Peyer's patch (tissue), 4 donors: ENCODE results near the gene ITPRIPL1. TPM values are rescaled to one million over a fixed set of nuclear protein-coding genes. Genes with fewer than 3 reads are reported as not detected.
"Not testable (repeated sequence)": the region's sequence is repeated elsewhere in the genome, so short reads cannot be mapped to it uniquely, and the experiment has no call there.

Experiments used
- DNase-seq, 3 donors: peaks; one replicate each; pipeline ENCODE4 v3.0.0-alpha.2; 2017 to 2019
- H3K27ac ChIP-seq, 4 donors: fragments of 200-600 bp; sonication (generic); one replicate each; pipeline ENCODE4 v1.5.1; 2016 to 2019
- H3K27me3 ChIP-seq, 2 donors: fragments of 200-600 bp; sonication (generic); one replicate each; pipeline ENCODE4 v1.5.1; 2019
- H3K36me3 ChIP-seq, 3 donors: fragments of 200-600 bp; sonication (generic); one replicate each; pipeline ENCODE4 v1.5.1; 2016 to 2019
- H3K4me1 ChIP-seq, 4 donors: fragments of 200-600 bp; sonication (generic); one replicate each; pipeline ENCODE4 v1.5.1; 2016 to 2019
- H3K4me3 ChIP-seq, 4 donors: fragments of 200-600 bp; sonication (generic); 1 replicate in 3 of 4; 2 replicates in 1 of 4; pipeline ENCODE4 v1.5.1; 2016 to 2019; ENCODE audit warnings: mild to moderate bottlenecking in 1 of 4
- H3K9me3 ChIP-seq, 4 donors: fragments of 200-600 bp; sonication (generic); one replicate each; pipeline ENCODE4 v1.5.1; 2016 to 2019; ENCODE audit warnings: mild to moderate bottlenecking in 1 of 4
- CTCF ChIP-seq, 6 experiments: fragments of 450-650 bp in 4 of 6; fragments of 200-600 bp in 2 of 6; sonication (generic) in 1 of 6; IDR thresholded peaks; one replicate each; pipeline ENCODE4 v1.5.1; 2017 to 2019; ENCODE audit warnings: antibody characterized with exemption in 6 of 6, mild to moderate bottlenecking in 3 of 6, moderate library complexity in 1 of 6
- POLR2A ChIP-seq, 2 donors: fragments of 450-650 bp; IDR thresholded peaks; one replicate each; pipeline ENCODE4 v1.5.1; 2017; ENCODE audit warnings: antibody characterized with exemption in 2 of 2, mild to moderate bottlenecking in 2 of 2, moderate library complexity in 2 of 2
- total RNA-seq, 4 donors: library from RNA; depleted of rRNA; stranded (reverse); fragments of >200 nt; gene quantifications; one replicate each; pipeline ENCODE4 v1.1.0, GENCODE V29; 2016

ITPRIPL1 gene, protein sequence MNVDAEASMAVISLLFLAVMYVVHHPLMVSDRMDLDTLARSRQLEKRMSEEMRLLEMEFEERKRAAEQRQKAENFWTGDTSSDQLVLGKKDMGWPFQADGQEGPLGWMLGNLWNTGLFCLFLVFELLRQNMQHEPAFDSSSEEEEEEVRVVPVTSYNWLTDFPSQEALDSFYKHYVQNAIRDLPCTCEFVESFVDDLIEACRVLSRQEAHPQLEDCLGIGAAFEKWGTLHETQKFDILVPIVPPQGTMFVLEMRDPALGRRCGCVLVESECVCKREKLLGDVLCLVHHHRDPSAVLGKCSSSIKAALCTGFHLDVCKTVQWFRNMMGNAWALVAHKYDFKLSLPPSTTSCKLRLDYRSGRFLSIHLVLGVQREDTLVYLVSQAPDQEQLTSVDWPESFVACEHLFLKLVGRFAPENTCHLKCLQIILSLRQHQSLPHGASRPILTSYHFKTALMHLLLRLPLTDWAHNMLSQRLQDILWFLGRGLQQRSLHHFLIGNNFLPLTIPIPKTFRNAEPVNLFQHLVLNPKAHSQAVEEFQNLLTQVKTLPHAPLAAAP
- 1 to 10 TPM in 2 of 4 donors, not detected in 2; 1.1 to 1.3 TPM for total RNA-seq

DNA sequence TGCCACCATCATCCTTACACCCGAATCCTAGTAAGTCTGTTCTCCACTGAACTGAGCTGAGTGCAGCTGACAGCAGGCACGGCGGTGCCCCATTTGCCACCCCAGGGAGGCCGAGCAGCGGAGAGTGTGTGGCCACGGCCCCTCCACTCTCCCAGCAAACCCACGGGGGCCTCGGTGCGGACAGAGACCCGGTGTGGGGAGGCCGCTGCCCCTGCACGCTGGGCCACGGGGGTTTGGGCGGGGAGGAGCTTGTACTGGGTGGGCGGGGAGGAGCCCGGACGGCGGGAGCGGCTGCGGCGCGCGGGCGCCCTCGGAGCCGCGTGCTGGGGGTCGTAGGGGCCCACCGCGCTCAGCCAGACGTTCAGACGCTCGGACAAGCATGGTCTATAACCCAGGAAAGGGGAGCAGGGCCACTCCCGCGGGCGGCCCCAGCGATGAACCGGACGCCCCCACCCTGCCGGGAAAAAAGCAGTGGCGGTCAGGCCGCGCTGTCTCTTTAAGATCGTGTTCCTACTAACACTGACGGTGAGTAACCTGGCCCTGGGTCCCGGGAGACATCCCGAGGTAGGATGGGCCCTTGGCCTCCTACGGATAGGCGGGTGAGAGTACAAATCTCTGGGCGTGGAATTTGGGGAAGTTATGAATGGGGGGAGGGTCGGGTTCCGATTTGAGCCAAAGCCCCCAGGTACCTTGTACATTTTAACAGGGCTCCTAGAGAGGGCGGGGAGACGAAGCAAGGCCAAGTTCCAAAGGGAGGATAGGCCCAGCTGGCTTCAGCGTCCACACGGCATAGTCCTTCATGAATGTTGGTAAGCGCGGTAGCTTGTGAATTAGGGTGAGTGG lies at the start of gene ITPRIPL1:
Gene ITPRIPL1, plus strand, starts transcription at position 277 of the 843 bp plus-strand sequence. Its CDS starts 523 bp downstream, at position 800.
- H3K27ac ChIP-seq = peak within 1 kb of the TSS; percentile 63 to 73 (median 68)

DNA sequence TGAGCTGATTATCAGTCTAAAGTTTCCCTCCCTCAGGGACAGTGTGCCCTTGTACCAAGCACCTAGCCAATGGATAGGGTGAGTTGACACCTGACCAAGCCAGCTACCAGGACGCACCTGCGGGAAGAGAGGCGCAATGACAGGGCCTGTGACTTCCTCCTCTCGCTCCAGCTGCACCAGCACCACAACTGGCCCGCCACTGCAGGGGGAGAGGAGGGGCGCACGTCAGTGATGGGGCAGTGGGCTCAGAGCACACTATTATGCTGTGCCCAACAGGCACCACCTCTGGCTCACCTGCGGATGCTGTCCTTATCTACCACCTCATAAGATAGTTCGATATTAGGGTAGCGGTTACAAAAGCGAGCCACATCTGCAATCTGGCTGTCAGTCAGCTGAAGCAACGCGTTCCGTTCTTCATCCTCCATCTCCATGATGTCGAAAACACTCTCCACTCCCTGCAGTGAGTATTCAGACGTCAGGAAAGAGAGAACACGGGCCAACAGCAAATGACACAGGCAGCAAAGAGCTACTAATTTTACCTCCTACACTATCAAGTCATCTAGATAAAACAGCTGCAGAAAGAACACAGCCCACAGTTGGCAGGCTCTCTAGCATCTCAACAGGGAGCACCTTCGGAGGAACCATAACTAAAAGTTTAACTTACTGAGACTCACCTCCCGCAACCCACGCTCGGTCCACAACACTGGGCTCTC lies 48.2 kb upstream of the ITPRIPL1 start:
- no peak for DNase-seq
- peaks cover 0 to 97% (median 0%) of the 10 kb centered on the region in 3 donors for H3K36me3 ChIP-seq
- H3K4me3 ChIP-seq = no peak overlapping the region
- no peaks in the 10 kb centered on the region for H3K27me3 ChIP-seq
- H3K4me1 ChIP-seq = no peaks in the 10 kb centered on the region
- H3K27ac ChIP-seq = no peak overlapping the region
- H3K9me3 ChIP-seq = no peaks in the 10 kb centered on the region
- no peak for TF ChIP-seq CTCF (IDR thresholded peaks at IDR 0.05)
- TF ChIP-seq POLR2A (IDR thresholded peaks at IDR 0.05) = no peak

More for the DNA sequence above, at the start of gene ITPRIPL1:
- no peaks in the 10 kb centered on the region for H3K9me3 ChIP-seq
- H3K36me3 ChIP-seq = no peaks in the 10 kb centered on the region
- H3K4me3 ChIP-seq = peak within 1 kb of the TSS; percentile 54 to 76 (median 62)
- H3K27me3 ChIP-seq = peaks cover 0 to 8% of the 10 kb centered on the region in 2 donors
- TF ChIP-seq POLR2A (IDR thresholded peaks at IDR 0.05) = no peak
- no peak for TF ChIP-seq CTCF (IDR thresholded peaks at IDR 0.05)
- peak in 1 of 3 donors; percentile 55 for DNase-seq
- H3K4me1 ChIP-seq = peaks cover 0 to 20% (median 5%) of the 10 kb centered on the region in 4 donors

GRCh38 chr2:96287273-96287856 lies 37.8 kb upstream of the ITPRIPL1 start:
- no peak overlapping the region for H3K4me3 ChIP-seq
- H3K27ac ChIP-seq = no peak overlapping the region
- no peaks in the 10 kb centered on the region for H3K27me3 ChIP-seq
- no peaks in the 10 kb centered on the region for H3K9me3 ChIP-seq
- peaks cover 0 to 100% (median 2%) of the 10 kb centered on the region in 3 donors for H3K36me3 ChIP-seq
- no peaks in the 10 kb centered on the region for H3K4me1 ChIP-seq
- DNase-seq = no peak
- no peak for TF ChIP-seq POLR2A (IDR thresholded peaks at IDR 0.05)
- no peak for TF ChIP-seq CTCF (IDR thresholded peaks at IDR 0.05)

DNA sequence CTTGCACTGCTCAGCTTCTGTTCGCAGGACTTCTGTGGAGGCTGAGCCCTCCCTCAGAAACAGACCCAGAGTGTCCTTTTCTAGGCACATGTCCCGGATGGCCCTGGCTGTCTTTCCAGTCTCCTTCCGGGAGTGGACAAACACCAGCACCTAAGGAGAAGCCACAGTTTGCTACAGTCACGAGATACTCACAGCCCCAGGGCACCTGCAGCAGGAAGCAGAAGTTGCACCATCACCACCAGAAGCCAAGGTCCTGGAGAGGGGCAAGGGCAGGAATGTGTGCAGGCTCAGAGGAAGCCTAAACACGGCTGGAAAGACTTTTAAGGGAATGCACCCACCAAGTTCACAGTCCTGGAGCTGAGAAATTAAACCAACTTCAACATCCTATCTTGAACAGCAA lies 33.4 kb upstream of the ITPRIPL1 start:
- TF ChIP-seq POLR2A (IDR thresholded peaks at IDR 0.05) (no peak), CTCF (IDR thresholded peaks at IDR 0.05) (no peak)
- H3K4me3 ChIP-seq = no peak overlapping the region

DNA sequence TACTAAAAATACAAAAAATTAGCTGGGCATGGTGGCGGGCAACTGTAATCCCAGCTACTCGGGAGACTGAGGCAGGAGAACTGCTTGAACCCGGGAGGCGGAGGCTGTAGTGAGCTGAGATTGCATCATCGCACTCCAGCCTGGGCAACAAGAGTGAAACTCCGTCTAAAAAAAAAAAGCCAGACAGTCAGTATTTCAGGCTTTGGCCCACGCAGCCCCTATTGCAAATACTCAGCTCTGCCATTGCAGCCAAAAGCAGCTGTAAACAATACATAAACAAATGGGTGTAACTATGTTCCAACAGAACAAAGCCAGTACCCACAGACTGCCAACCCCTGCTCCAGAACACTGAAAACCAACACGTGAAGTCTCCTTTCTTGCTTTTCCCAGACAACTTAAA lies 30.8 kb upstream of the ITPRIPL1 start:
- not testable (repeated sequence) for H3K27me3 ChIP-seq, H3K4me1 ChIP-seq, H3K27ac ChIP-seq, H3K4me3 ChIP-seq, DNase-seq, H3K9me3 ChIP-seq
- H3K36me3 ChIP-seq = peaks cover 2 to 100% (median 4%) of the 10 kb centered on the region in 3 donors

More for the DNA sequence above, 33.4 kb upstream of the ITPRIPL1 start:
- Histone ChIP-seq H3K27me3 (no peaks in the 10 kb centered on the region), H3K27ac (no peak overlapping the region), H3K4me1 (no peaks in the 10 kb centered on the region), H3K9me3 (no peaks in the 10 kb centered on the region), H3K36me3 (peaks cover 2 to 100% (median 4%) of the 10 kb centered on the region in 3 donors)
- DNase-seq = no peak
